ENCODE data around the gene TRAM2.
A peak's percentile ranks its signal among the peaks of the same experiment; 100 is the strongest.

Gene TRAM2

DNA sequence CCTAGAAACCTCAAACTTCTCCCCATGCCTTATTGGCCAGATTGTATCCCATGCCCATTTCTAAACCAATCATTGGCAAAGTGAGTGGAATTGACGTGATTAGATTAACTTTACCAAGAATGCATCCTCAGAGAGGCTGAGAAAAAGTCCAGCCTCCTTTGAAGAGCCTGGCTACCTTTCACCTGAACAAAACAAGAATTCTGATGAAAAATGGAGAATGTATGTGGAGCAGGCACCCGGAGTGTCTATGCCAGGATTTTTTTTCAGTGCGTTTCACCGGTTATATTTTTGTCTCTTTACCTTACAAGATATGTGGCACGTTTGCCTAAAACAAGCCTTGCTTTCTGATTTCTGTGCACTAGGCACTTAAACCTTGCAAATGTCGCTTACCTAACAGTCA lies 6.1 kb upstream of the TRAM2 start:
- Mint-ChIP-seq H3K4me3 (no peak overlapping the region), H3K27ac (no peak overlapping the region), H3K36me3 (ENCODE audit: low read depth) (peaks cover 26% of the 10 kb centered on the region), H3K4me1 (peaks cover 7% of the 10 kb centered on the region), H3K27me3 (ENCODE audit: low read depth) (no peaks in the 10 kb centered on the region), H3K9me3 (no peaks in the 10 kb centered on the region)
- TF ChIP-seq, protein P1, sequence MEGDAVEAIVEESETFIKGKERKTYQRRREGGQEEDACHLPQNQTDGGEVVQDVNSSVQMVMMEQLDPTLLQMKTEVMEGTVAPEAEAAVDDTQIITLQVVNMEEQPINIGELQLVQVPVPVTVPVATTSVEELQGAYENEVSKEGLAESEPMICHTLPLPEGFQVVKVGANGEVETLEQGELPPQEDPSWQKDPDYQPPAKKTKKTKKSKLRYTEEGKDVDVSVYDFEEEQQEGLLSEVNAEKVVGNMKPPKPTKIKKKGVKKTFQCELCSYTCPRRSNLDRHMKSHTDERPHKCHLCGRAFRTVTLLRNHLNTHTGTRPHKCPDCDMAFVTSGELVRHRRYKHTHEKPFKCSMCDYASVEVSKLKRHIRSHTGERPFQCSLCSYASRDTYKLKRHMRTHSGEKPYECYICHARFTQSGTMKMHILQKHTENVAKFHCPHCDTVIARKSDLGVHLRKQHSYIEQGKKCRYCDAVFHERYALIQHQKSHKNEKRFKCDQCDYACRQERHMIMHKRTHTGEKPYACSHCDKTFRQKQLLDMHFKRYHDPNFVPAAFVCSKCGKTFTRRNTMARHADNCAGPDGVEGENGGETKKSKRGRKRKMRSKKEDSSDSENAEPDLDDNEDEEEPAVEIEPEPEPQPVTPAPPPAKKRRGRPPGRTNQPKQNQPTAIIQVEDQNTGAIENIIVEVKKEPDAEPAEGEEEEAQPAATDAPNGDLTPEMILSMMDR (IDR thresholded peaks at IDR 0.05; ENCODE audit: unreplicated experiment in 3 of 3) = no peak

DNA sequence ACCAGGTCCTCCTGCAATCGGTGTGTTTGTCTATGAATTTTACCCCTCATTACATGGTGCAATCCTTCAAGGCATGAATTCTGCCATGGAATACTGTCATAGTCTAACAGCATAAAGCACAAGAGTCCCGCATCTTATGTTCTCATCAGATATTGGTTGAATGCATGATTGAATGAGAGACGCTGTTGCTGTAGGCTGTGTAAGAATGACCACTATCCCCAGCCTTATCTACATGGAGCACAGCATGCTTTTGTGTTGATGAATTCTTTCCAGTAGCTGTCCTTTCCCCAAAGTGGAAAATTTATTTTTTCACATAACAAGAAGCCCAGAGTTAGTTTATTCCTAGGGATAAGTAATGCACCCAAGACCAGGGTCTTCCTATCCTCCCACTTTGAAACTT lies 5.6 kb upstream of the TRAM2 start:
- TF ChIP-seq, protein P1 (IDR thresholded peaks at IDR 0.05; ENCODE audit: unreplicated experiment in 3 of 3) = no peak
- Mint-ChIP-seq H3K4me1 (peaks cover 9% of the 10 kb centered on the region), H3K27ac (no peak overlapping the region), H3K9me3 (no peaks in the 10 kb centered on the region), H3K4me3 (peak overlapping the region in 1 of 3 experiments; percentile 32), H3K36me3 (ENCODE audit: low read depth) (peaks cover 26% of the 10 kb centered on the region), H3K27me3 (ENCODE audit: low read depth) (no peaks in the 10 kb centered on the region)

DNA sequence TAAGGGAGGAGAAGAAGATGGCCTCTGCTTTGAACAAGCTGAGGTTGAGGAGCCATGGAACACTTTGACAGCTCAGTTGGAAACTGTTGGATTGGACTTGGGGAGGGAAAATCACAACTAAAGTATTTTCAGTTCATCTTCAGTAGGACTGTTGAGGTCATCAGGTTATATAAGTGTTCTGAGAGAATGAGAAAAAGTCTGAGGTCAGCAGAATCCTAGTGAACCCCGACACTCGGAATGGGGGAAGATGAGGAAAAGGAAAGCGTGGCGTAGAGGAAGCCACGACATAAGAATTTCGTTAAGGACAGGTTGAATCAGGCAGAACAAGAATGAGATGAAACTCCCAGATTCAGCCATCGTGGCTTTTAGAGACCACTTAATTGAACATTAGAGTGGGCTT lies 4.0 kb upstream of the TRAM2 start:
- TF ChIP-seq, protein P1 (IDR thresholded peaks at IDR 0.05; ENCODE audit: unreplicated experiment in 3 of 3) = no peak
- no peak overlapping the region for H3K27ac Mint-ChIP-seq
- H3K36me3 Mint-ChIP-seq (ENCODE audit: low read depth) = peaks cover 26% of the 10 kb centered on the region
- no peak overlapping the region for H3K4me3 Mint-ChIP-seq
- no peaks in the 10 kb centered on the region for H3K9me3 Mint-ChIP-seq
- H3K27me3 Mint-ChIP-seq (ENCODE audit: low read depth) = no peaks in the 10 kb centered on the region
- H3K4me1 Mint-ChIP-seq = peaks cover 12% of the 10 kb centered on the region

DNA sequence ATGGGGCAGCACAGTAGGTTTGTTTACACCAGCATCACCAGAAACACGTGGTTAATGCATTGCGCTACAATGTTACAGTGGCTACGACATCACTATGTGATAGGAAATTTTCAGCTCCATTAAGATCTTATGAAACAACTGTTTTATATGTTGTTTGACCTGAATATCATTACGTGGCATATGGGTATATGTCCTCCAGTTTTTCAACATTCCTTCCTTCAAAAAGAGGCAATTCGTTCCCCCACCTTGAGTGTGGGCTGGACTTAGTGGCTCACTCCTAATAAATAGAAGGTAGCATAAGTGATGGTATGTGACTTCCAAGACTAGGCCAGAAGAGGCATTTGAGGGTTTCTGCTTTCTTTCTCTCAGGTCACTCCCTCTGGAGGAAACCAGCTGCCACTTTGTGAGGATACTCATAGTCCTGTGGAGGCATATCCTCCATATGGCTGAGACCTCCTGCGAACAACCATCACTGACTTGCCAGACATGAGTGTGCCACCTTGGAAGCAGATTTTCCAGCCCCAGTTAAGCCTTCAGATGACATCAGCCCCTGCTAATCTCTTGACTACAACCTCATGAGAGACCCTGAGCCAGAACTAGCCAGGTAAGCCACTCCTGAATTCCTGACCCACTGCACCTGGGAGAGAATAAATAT lies 2.3 kb upstream of the TRAM2 start:
- Mint-ChIP-seq H3K4me3 (peak overlapping the region; percentile 69 to 91 (median 75)), H3K9me3 (no peaks in the 10 kb centered on the region), H3K27ac (peak overlapping the region; percentile 32 to 45 (median 43)), H3K4me1 (peaks cover 30% of the 10 kb centered on the region), H3K36me3 (ENCODE audit: low read depth) (peaks cover 26% of the 10 kb centered on the region), H3K27me3 (ENCODE audit: low read depth) (no peaks in the 10 kb centered on the region)
- TF ChIP-seq, protein P1 (IDR thresholded peaks at IDR 0.05; ENCODE audit: unreplicated experiment in 3 of 3) = no peak

DNA sequence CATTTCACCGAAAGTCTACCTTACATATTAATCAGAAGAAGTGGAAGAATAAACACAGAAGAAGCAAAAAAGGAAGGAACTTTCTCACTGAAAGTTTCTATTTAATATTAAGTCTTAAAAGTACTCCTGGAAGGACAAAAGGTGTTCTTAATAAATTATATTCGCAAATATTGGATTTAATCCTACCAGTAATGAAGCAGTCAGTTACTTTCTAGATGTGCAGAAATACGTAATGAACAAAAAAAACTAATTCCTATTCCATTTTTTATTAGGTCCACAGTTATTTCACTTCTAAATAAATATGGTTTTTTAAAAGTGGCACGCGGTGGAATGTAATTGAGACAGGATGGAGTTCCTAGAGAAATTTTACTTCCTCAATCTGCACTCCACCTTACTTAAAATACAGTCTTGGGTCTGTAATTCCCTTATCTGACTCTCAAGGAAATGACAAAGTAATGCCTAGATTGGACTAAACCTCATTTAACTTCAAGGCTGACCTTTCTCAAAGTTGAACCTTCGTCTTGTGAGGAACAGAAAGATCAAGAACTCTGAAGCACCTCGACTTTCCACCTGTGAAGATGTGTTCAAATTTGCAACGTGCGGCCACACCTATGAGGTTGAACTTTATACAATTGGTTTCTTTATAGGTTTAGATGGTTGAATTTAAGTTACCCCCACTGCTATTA lies 1.1 kb upstream of the TRAM2 start:
- Mint-ChIP-seq H3K27me3 (ENCODE audit: low read depth) (no peaks in the 10 kb centered on the region), H3K4me3 (peak overlapping the region; percentile 91 to 94 (median 93)), H3K36me3 (ENCODE audit: low read depth) (peaks cover 26% of the 10 kb centered on the region), H3K9me3 (no peaks in the 10 kb centered on the region), H3K4me1 (peaks cover 42% of the 10 kb centered on the region), H3K27ac (peak overlapping the region; percentile 95 to 98 (median 95))
- TF ChIP-seq, protein P1 (IDR thresholded peaks at IDR 0.05; ENCODE audit: unreplicated experiment in 3 of 3) = no peak
